HEK293 (cell line): ENCODE measurements around the gene FOXP1.

ENCODE experiments used
- CTCF ChIA-PET: fragments of 350-600 bp; formaldehyde crosslinking; extraction: SDS; loops from one replicate; lab custom pipeline; 2021; ENCODE audit warnings: antibody characterized with exemption; lab: Yijun Ruan, JAX
- POLR2A ChIA-PET: fragments of 300-600 bp; formaldehyde crosslinking; extraction: SDS; loops from one replicate; lab custom pipeline; 2020; ENCODE audit warnings: antibody characterized with exemption, inconsistent platforms; lab: Yijun Ruan, JAX
- H3K27ac ChIP-seq: fragments of 200-500 bp; sonication (Bioruptor generic); 2 replicates; pipeline ENCODE4 v1.5.1; 2014; ENCODE audit warnings: low read depth, low read length, control low read depth, inconsistent platforms; ENCODE audit errors: extremely low read depth
- H3K36me3 ChIP-seq, 2 experiments: fragments of 200-500 bp in 1 of 2; sonication (Bioruptor generic) in 1 of 2; 1 replicate in 1 of 2; 2 replicates in 1 of 2; pipeline ENCODE4 v1.5.1; 2014 to 2017; ENCODE audit warnings: inconsistent platforms in 2 of 2, low read length in 2 of 2; ENCODE audit not compliant: control insufficient read depth in 2 of 2, insufficient read depth in 1 of 2
- H3K4me1 ChIP-seq: fragments of 200-500 bp; sonication (Bioruptor generic); 2 replicates; pipeline ENCODE4 v1.5.1; 2014; ENCODE audit warnings: mild to moderate bottlenecking, low read length, inconsistent platforms; ENCODE audit not compliant: control insufficient read depth, insufficient read depth
- H3K4me3 ChIP-seq: 2 replicates; pipeline ENCODE4 v1.5.1; 2011; ENCODE audit warnings: low read depth, mild to moderate bottlenecking, control low read depth, low read length, moderate library complexity
- H3K9me3 ChIP-seq: fragments of 200-500 bp; sonication (Bioruptor generic); 2 replicates; pipeline ENCODE4 v1.5.1; 2014; ENCODE audit warnings: low read depth, low read length, inconsistent platforms; ENCODE audit not compliant: control insufficient read depth, insufficient read depth
- BCL11B ChIP-seq: fragments of 450-650 bp; formaldehyde crosslinking; IDR thresholded peaks from 2 replicates; pipeline ENCODE4 v1.5.1; 2016; ENCODE audit warnings: low read depth, missing biosample characterization, missing genetic modification characterization
- GLI4 ChIP-seq: fragments of 450-650 bp; formaldehyde crosslinking; IDR thresholded peaks from 2 replicates; pipeline ENCODE4 v1.5.1; 2016; ENCODE audit warnings: missing biosample characterization, missing genetic modification characterization
- KLF16 ChIP-seq: fragments of 450-650 bp; formaldehyde crosslinking; IDR thresholded peaks from 2 replicates; pipeline ENCODE4 v1.5.1; 2017; ENCODE audit warnings: missing biosample characterization, missing genetic modification characterization
- KLF8 ChIP-seq: fragments of 450-650 bp; formaldehyde crosslinking; IDR thresholded peaks from 2 replicates; pipeline ENCODE4 v1.5.1; 2016; ENCODE audit warnings: missing biosample characterization, missing genetic modification characterization
- OSR2 ChIP-seq: fragments of 450-650 bp; formaldehyde crosslinking; IDR thresholded peaks from 2 replicates; pipeline ENCODE4 v1.5.1; 2016; ENCODE audit warnings: missing biosample characterization, missing genetic modification characterization
- SCRT2 ChIP-seq: fragments of 450-650 bp; formaldehyde crosslinking; IDR thresholded peaks from 2 replicates; pipeline ENCODE4 v1.5.1; 2016; ENCODE audit warnings: missing biosample characterization, missing genetic modification characterization
- WT1 ChIP-seq: fragments of 450-650 bp; formaldehyde crosslinking; IDR thresholded peaks from 2 replicates; pipeline ENCODE4 v1.5.1; 2016; ENCODE audit warnings: missing biosample characterization, missing genetic modification characterization
- ZFP69B ChIP-seq: fragments of 450-650 bp; formaldehyde crosslinking; IDR thresholded peaks from 2 replicates; pipeline ENCODE4 v1.5.1; 2016; ENCODE audit warnings: missing biosample characterization, missing genetic modification characterization
- ZNF114 ChIP-seq: fragments of 450-650 bp; formaldehyde crosslinking; IDR thresholded peaks from 2 replicates; pipeline ENCODE4 v1.5.0; 2017; ENCODE audit warnings: missing biosample characterization, missing genetic modification characterization
- ZNF133 ChIP-seq: fragments of 450-650 bp; formaldehyde crosslinking; IDR thresholded peaks from 2 replicates; pipeline ENCODE4 v1.5.1; 2016; ENCODE audit warnings: missing biosample characterization, missing genetic modification characterization
- ZNF214 ChIP-seq: fragments of 450-650 bp; formaldehyde crosslinking; IDR thresholded peaks from 2 replicates; pipeline ENCODE4 v1.5.1; 2017; ENCODE audit warnings: missing biosample characterization, mild to moderate bottlenecking, missing genetic modification characterization, borderline replicate concordance
- ZNF26 ChIP-seq: fragments of 450-650 bp; formaldehyde crosslinking; IDR thresholded peaks from 2 replicates; pipeline ENCODE4 v1.5.1; 2016; ENCODE audit warnings: missing biosample characterization, missing genetic modification characterization
- ZNF626 ChIP-seq: fragments of 450-650 bp; sonication (Bioruptor Pico); formaldehyde crosslinking; IDR thresholded peaks from 2 replicates; pipeline ENCODE4 v1.5.1; 2018; ENCODE audit warnings: missing biosample characterization, missing genetic modification characterization, inconsistent platforms
- ZNF664 ChIP-seq: fragments of 450-650 bp; formaldehyde crosslinking; IDR thresholded peaks from 2 replicates; pipeline ENCODE4 v1.5.1; 2016; ENCODE audit warnings: missing biosample characterization, missing genetic modification characterization
- ZSCAN16 ChIP-seq: fragments of 450-650 bp; formaldehyde crosslinking; IDR thresholded peaks from 2 replicates; pipeline ENCODE4 v1.5.1; 2016; ENCODE audit warnings: missing biosample characterization, missing genetic modification characterization
- TF ChIP-seq, protein P1 (sequence below): fragments of 450-650 bp; formaldehyde crosslinking; IDR thresholded peaks from 2 replicates; pipeline ENCODE4 v1.5.1; 2016; ENCODE audit warnings: missing biosample characterization, missing genetic modification characterization
- TF ChIP-seq, protein P2 (sequence below): fragments of 450-650 bp; formaldehyde crosslinking; IDR thresholded peaks from 2 replicates; pipeline ENCODE4 v1.5.1; 2016; ENCODE audit warnings: missing biosample characterization, missing genetic modification characterization
- TF ChIP-seq, protein P3 (sequence below): fragments of 450-650 bp; formaldehyde crosslinking; IDR thresholded peaks from 2 replicates; pipeline ENCODE4 v1.5.1; 2016; ENCODE audit warnings: missing biosample characterization, missing genetic modification characterization

Gene FOXP1

GRCh38 chr3:71421475-71421819 lies 162.1 kb downstream of the FOXP1 start (continued):
- no peak for TF ChIP-seq ZNF26 (tag by site-specific recombination)

GRCh38 chr3:71419369-71419768 lies 164.2 kb downstream of the FOXP1 start:
- Histone ChIP-seq H3K9me3 (no peaks in the 10 kb centered on the region), H3K4me3 (no peak overlapping the region), H3K27ac (no peak overlapping the region), H3K4me1 (peaks cover 6% of the 10 kb centered on the region; the same call in 1 of the 2 replicates), H3K36me3 (no peaks in the 10 kb centered on the region)
- ChIA-PET CTCF (no interaction called here), POLR2A (interaction anchor here (0.6 kb wide), 1 partner anchor 345 kb away, joined by 3 read pairs; no protein-coding TSS in a partner anchor)
- TF ChIP-seq, protein P1, sequence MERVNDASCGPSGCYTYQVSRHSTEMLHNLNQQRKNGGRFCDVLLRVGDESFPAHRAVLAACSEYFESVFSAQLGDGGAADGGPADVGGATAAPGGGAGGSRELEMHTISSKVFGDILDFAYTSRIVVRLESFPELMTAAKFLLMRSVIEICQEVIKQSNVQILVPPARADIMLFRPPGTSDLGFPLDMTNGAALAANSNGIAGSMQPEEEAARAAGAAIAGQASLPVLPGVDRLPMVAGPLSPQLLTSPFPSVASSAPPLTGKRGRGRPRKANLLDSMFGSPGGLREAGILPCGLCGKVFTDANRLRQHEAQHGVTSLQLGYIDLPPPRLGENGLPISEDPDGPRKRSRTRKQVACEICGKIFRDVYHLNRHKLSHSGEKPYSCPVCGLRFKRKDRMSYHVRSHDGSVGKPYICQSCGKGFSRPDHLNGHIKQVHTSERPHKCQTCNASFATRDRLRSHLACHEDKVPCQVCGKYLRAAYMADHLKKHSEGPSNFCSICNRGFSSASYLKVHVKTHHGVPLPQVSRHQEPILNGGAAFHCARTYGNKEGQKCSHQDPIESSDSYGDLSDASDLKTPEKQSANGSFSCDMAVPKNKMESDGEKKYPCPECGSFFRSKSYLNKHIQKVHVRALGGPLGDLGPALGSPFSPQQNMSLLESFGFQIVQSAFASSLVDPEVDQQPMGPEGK, result no peak
- TF ChIP-seq, protein P2, sequence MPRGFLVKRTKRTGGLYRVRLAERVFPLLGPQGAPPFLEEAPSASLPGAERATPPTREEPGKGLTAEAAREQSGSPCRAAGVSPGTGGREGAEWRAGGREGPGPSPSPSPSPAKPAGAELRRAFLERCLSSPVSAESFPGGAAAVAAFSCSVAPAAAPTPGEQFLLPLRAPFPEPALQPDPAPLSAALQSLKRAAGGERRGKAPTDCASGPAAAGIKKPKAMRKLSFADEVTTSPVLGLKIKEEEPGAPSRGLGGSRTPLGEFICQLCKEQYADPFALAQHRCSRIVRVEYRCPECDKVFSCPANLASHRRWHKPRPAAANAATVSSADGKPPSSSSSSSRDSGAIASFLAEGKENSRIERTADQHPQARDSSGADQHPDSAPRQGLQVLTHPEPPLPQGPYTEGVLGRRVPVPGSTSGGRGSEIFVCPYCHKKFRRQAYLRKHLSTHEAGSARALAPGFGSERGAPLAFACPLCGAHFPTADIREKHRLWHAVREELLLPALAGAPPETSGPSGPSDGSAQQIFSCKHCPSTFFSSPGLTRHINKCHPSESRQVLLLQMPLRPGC, result no peak
- TF ChIP-seq ZSCAN16 (no peak), ZNF26 (tag by site-specific recombination) (no peak), ZNF133 (tag by site-specific recombination) (no peak), ZNF626 (tag by site-specific recombination) (no peak), KLF8 (tag by site-specific recombination) (no peak), BCL11B (tag by site-specific recombination) (no peak), OSR2 (tag by site-specific recombination) (no peak), GLI4 (tag by site-specific recombination) (no peak), ZNF114 (no peak), ZNF664 (no peak), WT1 (tag by site-specific recombination) (no peak), KLF16 (tag by site-specific recombination) (no peak), SCRT2 (no peak), ZNF214 (tag by site-specific recombination) (no peak), ZFP69B (tag by site-specific recombination) (no peak)
- TF ChIP-seq, protein P3, sequence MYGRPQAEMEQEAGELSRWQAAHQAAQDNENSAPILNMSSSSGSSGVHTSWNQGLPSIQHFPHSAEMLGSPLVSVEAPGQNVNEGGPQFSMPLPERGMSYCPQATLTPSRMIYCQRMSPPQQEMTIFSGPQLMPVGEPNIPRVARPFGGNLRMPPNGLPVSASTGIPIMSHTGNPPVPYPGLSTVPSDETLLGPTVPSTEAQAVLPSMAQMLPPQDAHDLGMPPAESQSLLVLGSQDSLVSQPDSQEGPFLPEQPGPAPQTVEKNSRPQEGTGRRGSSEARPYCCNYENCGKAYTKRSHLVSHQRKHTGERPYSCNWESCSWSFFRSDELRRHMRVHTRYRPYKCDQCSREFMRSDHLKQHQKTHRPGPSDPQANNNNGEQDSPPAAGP (tag by site-specific recombination), result no peak
